Calu3 (cell line): ENCODE data around the gene IL1RAPL2. TPM values are rescaled to one million over a fixed set of nuclear protein-coding genes. Genes with fewer than 3 reads are reported as not detected.
"Not testable (repeated sequence)": the region's sequence is repeated elsewhere in the genome, so short reads cannot be mapped to it uniquely, and the experiment has no call there.

Source experiments
- BruUV-seq: library from RNA; stranded (reverse); fragments of 400-500 nt; replicated peaks from 2 replicates; lab custom pipeline; 2021; lab: Mats Ljungman, UMichigan
- CTCF ChIA-PET: fragments of 300-600 bp; sonication (Branson Sonifier 250); formaldehyde crosslinking; loops from one replicate; lab custom pipeline; 2022; ENCODE audit warnings: antibody characterized with exemption; lab: Charles Lee
- DNase-seq: peaks from one replicate; pipeline ENCODE4 v3.0.0; 2022
- H3K27ac Mint-ChIP-seq: one replicate; pipeline ENCODE4 v1.8.0; 2022; ENCODE audit warnings: mixed read lengths; ENCODE audit not compliant: unreplicated experiment
- H3K27me3 Mint-ChIP-seq: one replicate; pipeline ENCODE4 v1.8.0; 2022; ENCODE audit warnings: mixed read lengths; ENCODE audit not compliant: unreplicated experiment
- H3K36me3 Mint-ChIP-seq: one replicate; pipeline ENCODE4 v1.8.0; 2022; ENCODE audit warnings: mild to moderate bottlenecking, moderate library complexity, mixed read lengths; ENCODE audit not compliant: insufficient read depth, unreplicated experiment
- H3K4me1 Mint-ChIP-seq: one replicate; pipeline ENCODE4 v1.8.0; 2022; ENCODE audit warnings: mild to moderate bottlenecking, low read depth, mixed read lengths; ENCODE audit not compliant: unreplicated experiment
- H3K4me3 Mint-ChIP-seq: one replicate; pipeline ENCODE4 v1.8.0; 2022; ENCODE audit warnings: mild to moderate bottlenecking, low read depth, moderate library complexity, mixed read lengths; ENCODE audit not compliant: unreplicated experiment
- H3K9me3 Mint-ChIP-seq: one replicate; pipeline ENCODE4 v1.8.0; 2022; ENCODE audit warnings: low read depth, mixed read lengths; ENCODE audit not compliant: unreplicated experiment
- intact Hi-C: fragments of 100-400 bp; cut with micrococcal nuclease; formaldehyde crosslinking; loops from one replicate; pipeline ENCODE4 v1.10.0; 2022; ENCODE audit not compliant: unreplicated experiment
- total RNA-seq: library from RNA; stranded (reverse); gene quantifications from 2 replicates; pipeline ENCODE4 v1.2.3, GENCODE V29; 2022
- TF ChIP-seq, protein P1 (sequence below): fragments of 200-600 bp; IDR thresholded peaks from one replicate; pipeline ENCODE4 v1.8.0; 2022; ENCODE audit warnings: antibody characterized with exemption; ENCODE audit not compliant: unreplicated experiment

The IL1RAPL2 gene
- total RNA-seq, 1 experiment from 2014 or later: not detected

DNA sequence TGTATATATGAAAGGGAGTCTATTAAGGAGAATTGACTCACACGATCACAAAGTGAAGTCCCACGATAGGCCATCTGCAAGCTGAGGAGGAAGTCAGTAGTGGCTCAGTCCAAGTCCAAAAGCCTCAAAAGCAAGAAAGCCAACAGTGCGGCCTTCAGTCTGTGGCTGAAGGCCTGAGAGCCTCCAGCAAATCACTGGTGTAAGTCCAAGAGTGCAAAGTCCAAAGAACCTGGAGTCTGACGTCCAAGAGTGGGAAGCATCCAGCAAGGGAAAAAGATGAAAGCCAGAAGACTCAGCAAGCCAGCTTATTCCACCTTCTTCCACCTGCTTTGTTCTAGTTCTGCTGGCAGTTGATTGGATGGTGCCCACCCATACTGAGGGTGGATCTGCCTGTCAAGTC lies 104.1 kb downstream of the IL1RAPL2 start:
- no peak for DNase-seq
- Mint-ChIP-seq H3K4me1 (peaks cover 14% of the 10 kb centered on the region), H3K27me3 (no peaks in the 10 kb centered on the region), H3K9me3 (no peaks in the 10 kb centered on the region), H3K36me3 (no peaks in the 10 kb centered on the region), H3K4me3 (no peak overlapping the region), H3K27ac (no peak overlapping the region)
- TF ChIP-seq, protein P1, sequence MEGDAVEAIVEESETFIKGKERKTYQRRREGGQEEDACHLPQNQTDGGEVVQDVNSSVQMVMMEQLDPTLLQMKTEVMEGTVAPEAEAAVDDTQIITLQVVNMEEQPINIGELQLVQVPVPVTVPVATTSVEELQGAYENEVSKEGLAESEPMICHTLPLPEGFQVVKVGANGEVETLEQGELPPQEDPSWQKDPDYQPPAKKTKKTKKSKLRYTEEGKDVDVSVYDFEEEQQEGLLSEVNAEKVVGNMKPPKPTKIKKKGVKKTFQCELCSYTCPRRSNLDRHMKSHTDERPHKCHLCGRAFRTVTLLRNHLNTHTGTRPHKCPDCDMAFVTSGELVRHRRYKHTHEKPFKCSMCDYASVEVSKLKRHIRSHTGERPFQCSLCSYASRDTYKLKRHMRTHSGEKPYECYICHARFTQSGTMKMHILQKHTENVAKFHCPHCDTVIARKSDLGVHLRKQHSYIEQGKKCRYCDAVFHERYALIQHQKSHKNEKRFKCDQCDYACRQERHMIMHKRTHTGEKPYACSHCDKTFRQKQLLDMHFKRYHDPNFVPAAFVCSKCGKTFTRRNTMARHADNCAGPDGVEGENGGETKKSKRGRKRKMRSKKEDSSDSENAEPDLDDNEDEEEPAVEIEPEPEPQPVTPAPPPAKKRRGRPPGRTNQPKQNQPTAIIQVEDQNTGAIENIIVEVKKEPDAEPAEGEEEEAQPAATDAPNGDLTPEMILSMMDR: no peak
- intact Hi-C loops: no loop called here
- no TSS peak for BruUV-seq
- CTCF ChIA-PET: no interaction called here

DNA sequence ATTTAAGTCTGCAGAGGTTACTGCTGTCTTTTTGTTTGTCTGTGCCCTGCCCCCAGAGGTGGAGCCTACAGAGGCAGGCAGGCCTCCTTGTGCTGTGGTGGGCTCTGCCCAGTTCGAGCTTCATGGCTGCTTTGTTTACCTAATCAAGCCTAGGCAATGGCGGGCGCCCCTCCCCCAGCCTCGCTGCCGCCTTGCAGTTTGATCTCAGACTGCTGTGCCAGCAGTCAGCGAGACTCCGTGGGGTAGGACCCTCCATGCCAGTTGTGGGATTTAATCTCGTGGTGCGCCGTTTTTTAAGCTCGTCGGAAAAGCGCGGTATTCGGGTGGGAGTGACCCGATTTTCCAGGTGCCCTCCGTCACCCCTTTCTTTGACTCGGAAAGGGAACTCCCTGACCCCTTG lies 111.5 kb downstream of the IL1RAPL2 start:
- H3K4me1 Mint-ChIP-seq, DNase-seq, BruUV-seq, H3K9me3 Mint-ChIP-seq, CTCF ChIA-PET, H3K36me3 Mint-ChIP-seq, H3K27me3 Mint-ChIP-seq, H3K4me3 Mint-ChIP-seq, intact Hi-C loops, H3K27ac Mint-ChIP-seq: not testable (repeated sequence)

DNA sequence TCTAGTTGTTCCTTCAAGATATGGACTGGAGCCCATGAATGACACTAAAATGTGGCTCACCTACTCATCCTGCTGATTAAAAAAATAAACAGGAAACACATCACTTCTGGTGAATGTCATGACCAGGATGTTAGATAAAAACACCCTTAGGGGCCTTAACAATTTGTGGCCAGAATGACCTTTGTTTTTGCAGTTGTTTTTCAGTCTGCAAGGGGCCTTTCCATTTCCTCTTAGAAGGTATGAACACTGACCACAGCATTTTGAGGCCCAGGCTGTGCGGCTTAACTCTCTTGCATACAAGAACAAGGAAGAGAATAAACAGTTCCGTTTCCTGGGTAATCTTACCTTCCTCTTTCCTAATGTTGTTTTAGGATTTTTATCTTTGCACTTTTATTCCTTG lies 113.2 kb downstream of the IL1RAPL2 start:
- CTCF ChIA-PET: no interaction called here
- no peaks in the 10 kb centered on the region for H3K4me1 Mint-ChIP-seq
- no peak for DNase-seq
- H3K27ac Mint-ChIP-seq: no peak overlapping the region
- H3K36me3 Mint-ChIP-seq: no peaks in the 10 kb centered on the region
- no peaks in the 10 kb centered on the region for H3K27me3 Mint-ChIP-seq
- BruUV-seq: no TSS peak
- no peak overlapping the region for H3K4me3 Mint-ChIP-seq
- intact Hi-C loops: no loop called here
- TF ChIP-seq, protein P1: no peak
- no peaks in the 10 kb centered on the region for H3K9me3 Mint-ChIP-seq

DNA sequence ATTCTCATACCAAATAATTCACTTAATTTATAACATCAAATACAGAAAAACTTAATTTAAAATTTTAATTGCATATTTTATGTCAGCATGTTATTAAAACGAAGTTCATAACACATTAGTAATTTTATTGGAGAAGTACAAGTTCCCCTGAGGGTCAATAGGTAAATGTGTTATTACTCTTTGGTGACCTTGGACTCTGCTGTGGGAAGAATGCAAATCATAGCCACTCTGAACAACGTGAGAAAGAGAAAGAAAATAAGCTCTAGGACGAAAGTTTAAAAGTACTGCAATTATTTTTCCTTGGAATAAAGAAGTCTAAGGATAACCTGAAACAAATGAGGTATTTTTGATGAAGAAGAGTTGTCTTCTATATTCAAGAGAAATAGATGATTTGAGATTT lies 115.2 kb downstream of the IL1RAPL2 start:
- H3K4me1 Mint-ChIP-seq: no peaks in the 10 kb centered on the region
- TF ChIP-seq, protein P1: no peak
- no peaks in the 10 kb centered on the region for H3K27me3 Mint-ChIP-seq
- no peaks in the 10 kb centered on the region for H3K36me3 Mint-ChIP-seq
- no peak overlapping the region for H3K4me3 Mint-ChIP-seq
- H3K9me3 Mint-ChIP-seq: no peaks in the 10 kb centered on the region
- no TSS peak for BruUV-seq
- no peak overlapping the region for H3K27ac Mint-ChIP-seq
- CTCF ChIA-PET: no interaction called here
- intact Hi-C loops: no loop called here
- no peak for DNase-seq

DNA sequence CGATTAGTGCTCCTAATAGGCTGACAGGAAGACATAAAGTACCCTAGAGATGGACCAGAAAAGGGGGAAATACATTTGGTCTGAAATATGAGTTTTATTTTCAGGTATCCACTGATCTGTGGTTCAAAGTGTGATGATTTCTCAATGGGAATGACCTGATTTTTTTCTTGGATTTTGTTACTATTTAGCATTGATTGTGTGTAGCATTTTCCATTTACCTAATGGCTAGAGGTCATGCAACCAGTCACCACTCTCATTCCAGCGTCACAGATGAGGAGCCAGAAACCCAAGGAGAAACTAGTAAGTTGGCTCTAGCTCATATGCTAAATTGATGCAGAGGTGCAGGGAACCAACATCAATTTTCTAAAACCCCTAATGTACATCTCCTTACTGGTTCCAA lies 118.1 kb downstream of the IL1RAPL2 start:
- no peak overlapping the region for H3K27ac Mint-ChIP-seq
- no peak overlapping the region for H3K4me3 Mint-ChIP-seq
- BruUV-seq: no TSS peak
- CTCF ChIA-PET: interaction anchor here (1.2 kb wide), 1 partner anchor 19 kb away, joined by 3 read pairs; no protein-coding TSS in a partner anchor
- intact Hi-C loops: no loop called here
- H3K9me3 Mint-ChIP-seq: peaks cover 2% of the 10 kb centered on the region
- DNase-seq: no peak
- H3K4me1 Mint-ChIP-seq: no peaks in the 10 kb centered on the region
- TF ChIP-seq, protein P1: no peak
- no peaks in the 10 kb centered on the region for H3K36me3 Mint-ChIP-seq
- no peaks in the 10 kb centered on the region for H3K27me3 Mint-ChIP-seq
